ENCODE data around the gene CDC42BPB.

CDC42BPB gene

GRCh38 chr14:102940729-102941362, 116.5 kb downstream of the CDC42BPB start:
- H3K4me3 ChIP-seq (ENCODE audit: low read depth, low read length): no peak overlapping the region
- no peak for TF ChIP-seq CTCF (IDR thresholded peaks at IDR 0.05; ENCODE audit: low read depth, low read length, missing control alignments)
- no peak for DNase-seq (ENCODE audit: low read depth)

GRCh38 chr14:102939820-102940561, 117.4 kb downstream of the CDC42BPB start:
- TF ChIP-seq CTCF (IDR thresholded peaks at IDR 0.05; ENCODE audit: low read depth, low read length, missing control alignments): no peak
- no peak for DNase-seq (ENCODE audit: low read depth)
- no peak overlapping the region for H3K4me3 ChIP-seq (ENCODE audit: low read depth, low read length)

GRCh38 chr14:102939329-102939728, 118.0 kb downstream of the CDC42BPB start:
- DNase-seq (ENCODE audit: low read depth): no peak
- no peak for TF ChIP-seq CTCF (IDR thresholded peaks at IDR 0.05; ENCODE audit: low read depth, low read length, missing control alignments)
- H3K4me3 ChIP-seq (ENCODE audit: low read depth, low read length): no peak overlapping the region

- DNase-seq (ENCODE audit: low read depth): no peak
- TF ChIP-seq CTCF (IDR thresholded peaks at IDR 0.05; ENCODE audit: low read depth, low read length, missing control alignments): no peak
- no peak overlapping the region for H3K4me3 ChIP-seq (ENCODE audit: low read depth, low read length)
Measured at GRCh38 chr14:102938191-102938590, 119.2 kb downstream of the CDC42BPB start.

- TF ChIP-seq CTCF (IDR thresholded peaks at IDR 0.05; ENCODE audit: low read depth, low read length, missing control alignments): no peak
- DNase-seq (ENCODE audit: low read depth): no peak
- H3K4me3 ChIP-seq (ENCODE audit: low read depth, low read length): no peak overlapping the region
Measured at GRCh38 chr14:102937331-102938175, 119.8 kb downstream of the CDC42BPB start.

GRCh38 chr14:102935756-102936155, 121.6 kb downstream of the CDC42BPB start:
- H3K4me3 ChIP-seq (ENCODE audit: low read depth, low read length): no peak overlapping the region
- TF ChIP-seq CTCF (IDR thresholded peaks at IDR 0.05; ENCODE audit: low read depth, low read length, missing control alignments): no peak
- no peak for DNase-seq (ENCODE audit: low read depth)
